Vagina (tissue), 2 donors: ENCODE measurements around the gene MRPL20.

Experiments
- CTCF ChIP-seq, 3 experiments: fragments of 450-650 bp in 2 of 3; fragments of 200-600 bp in 1 of 3; sonication (generic) in 1 of 3; IDR thresholded peaks; one replicate each; pipeline ENCODE4 v1.5.1; 2017 to 2019; ENCODE audit warnings: antibody characterized with exemption in 3 of 3, mild to moderate bottlenecking in 2 of 3, moderate library complexity in 2 of 3
- POLR2A ChIP-seq, 2 donors: fragments of 450-650 bp; IDR thresholded peaks; one replicate each; pipeline ENCODE4 v1.6.1; 2017; ENCODE audit warnings: antibody characterized with exemption in 2 of 2, mild to moderate bottlenecking in 2 of 2, moderate library complexity in 2 of 2

GRCh38 chr1:1374589-1374928 lies 32.5 kb downstream of the MRPL20 start:
- TF ChIP-seq CTCF (IDR thresholded peaks at IDR 0.05) (no peak), POLR2A (IDR thresholded peaks at IDR 0.05) (no peak)
